Activated CD8-positive, alpha-beta T cell treated with anti-CD3 and anti-CD28 coated beads for 36 hours (primary cell): ENCODE results near the gene UBE2QL1. TPM values are rescaled to one million over a fixed set of nuclear protein-coding genes. Genes with fewer than 3 reads are reported as not detected.

Experiments
- ATAC-seq: fragments of 200-7000 bp; cut with Tn5 transposase; one replicate; pipeline ENCODE4 v1.10.0; 2021; ENCODE audit warnings: mild to moderate bottlenecking, moderate library complexity
- CTCF ChIA-PET: fragments of 350-600 bp; sonication (Branson Sonifier 250); formaldehyde crosslinking; loops from one replicate; lab custom pipeline; 2021; ENCODE audit warnings: antibody characterized with exemption; lab: Charles Lee
- POLR2A ChIA-PET: fragments of 350-600 bp; sonication (Branson Sonifier 250); formaldehyde crosslinking; loops from one replicate; lab custom pipeline; 2021; ENCODE audit warnings: antibody characterized with exemption; lab: Charles Lee
- DNase-seq: peaks from one replicate; pipeline ENCODE4 v3.0.0-alpha.2; 2020
- H3K27ac Mint-ChIP-seq: one replicate; pipeline ENCODE4 v1.8.0; 2021; ENCODE audit warnings: mild to moderate bottlenecking, mixed read lengths
- H3K27me3 Mint-ChIP-seq: one replicate; pipeline ENCODE4 v1.8.0; 2021; ENCODE audit warnings: mixed read lengths
- H3K36me3 Mint-ChIP-seq: one replicate; pipeline ENCODE4 v1.8.0; 2021; ENCODE audit warnings: low read depth, mixed read lengths
- H3K4me1 Mint-ChIP-seq: one replicate; pipeline ENCODE4 v1.8.0; 2021; ENCODE audit warnings: low read depth, mixed read lengths
- H3K4me3 Mint-ChIP-seq: one replicate; pipeline ENCODE4 v1.8.0; 2021; ENCODE audit warnings: mild to moderate bottlenecking, moderate library complexity, mixed read lengths
- H3K9me3 Mint-ChIP-seq: one replicate; pipeline ENCODE4 v1.8.0; 2021; ENCODE audit warnings: mixed read lengths
- CTCF ChIP-seq: fragments of 200-600 bp; IDR thresholded peaks from one replicate; pipeline ENCODE4 v1.8.0; 2022; ENCODE audit warnings: antibody characterized with exemption, mild to moderate bottlenecking
- intact Hi-C: fragments of 100-400 bp; cut with micrococcal nuclease; formaldehyde crosslinking; loops from one replicate; pipeline ENCODE4 v1.10.0; 2022
- total RNA-seq, 2 experiments: library from RNA; stranded (reverse); gene quantifications; one replicate each; pipeline ENCODE4 v1.2.3, GENCODE V29; 2021

Gene UBE2QL1
- total RNA-seq, 2 experiments from 2014 or later = not detected

- H3K4me3 Mint-ChIP-seq = no peak overlapping the region
- H3K4me1 Mint-ChIP-seq = peaks cover 4% of the 10 kb centered on the region
- peaks cover 14% of the 10 kb centered on the region for H3K27me3 Mint-ChIP-seq
- ChIA-PET POLR2A (no interaction called here), CTCF (no interaction called here)
- no peaks in the 10 kb centered on the region for H3K36me3 Mint-ChIP-seq
- no peak overlapping the region for H3K27ac Mint-ChIP-seq
- intact Hi-C loops = no loop called here
- no peak for DNase-seq
- ATAC-seq = no peak
- no peaks in the 10 kb centered on the region for H3K9me3 Mint-ChIP-seq
- no peak for TF ChIP-seq CTCF
Observed at GRCh38 chr5:6501701-6502100, 53.0 kb downstream of the UBE2QL1 start.

GRCh38 chr5:6502421-6502820 lies 53.8 kb downstream of the UBE2QL1 start:
- H3K27me3 Mint-ChIP-seq = peaks cover 14% of the 10 kb centered on the region
- H3K36me3 Mint-ChIP-seq = no peaks in the 10 kb centered on the region
- peaks cover 2% of the 10 kb centered on the region for H3K4me1 Mint-ChIP-seq
- TF ChIP-seq CTCF = no peak
- CTCF ChIA-PET = no interaction called here
- H3K4me3 Mint-ChIP-seq = no peak overlapping the region
- H3K9me3 Mint-ChIP-seq = no peaks in the 10 kb centered on the region
- intact Hi-C loops = no loop called here
- POLR2A ChIA-PET = no interaction called here
- H3K27ac Mint-ChIP-seq = no peak overlapping the region
- no peak for DNase-seq
- ATAC-seq = no peak

GRCh38 chr5:6503342-6503741 lies 54.7 kb downstream of the UBE2QL1 start:
- ChIA-PET POLR2A (no interaction called here), CTCF (interaction anchor here (0.5 kb wide), 1 partner anchor 280 kb away, joined by 3 read pairs; no protein-coding TSS in a partner anchor)
- H3K9me3 Mint-ChIP-seq = no peaks in the 10 kb centered on the region
- no peaks in the 10 kb centered on the region for H3K36me3 Mint-ChIP-seq
- H3K4me3 Mint-ChIP-seq = no peak overlapping the region
- DNase-seq (no peak), ATAC-seq (no peak)
- peaks cover 14% of the 10 kb centered on the region for H3K27me3 Mint-ChIP-seq
- H3K4me1 Mint-ChIP-seq = no peaks in the 10 kb centered on the region
- intact Hi-C loops = no loop called here
- H3K27ac Mint-ChIP-seq = no peak overlapping the region
- no peak for TF ChIP-seq CTCF

- intact Hi-C loops = no loop called here
Observed at GRCh38 chr5:6504677-6505415, 56.2 kb downstream of the UBE2QL1 start.

More at GRCh38 chr5:6504677-6505415, 56.2 kb downstream of the UBE2QL1 start:
- ATAC-seq (no peak), DNase-seq (no peak)
- POLR2A ChIA-PET = no interaction called here
- Mint-ChIP-seq H3K27me3 (peaks cover 14% of the 10 kb centered on the region), H3K27ac (no peak overlapping the region), H3K9me3 (no peaks in the 10 kb centered on the region), H3K4me3 (no peak overlapping the region), H3K4me1 (no peaks in the 10 kb centered on the region), H3K36me3 (no peaks in the 10 kb centered on the region)
- CTCF ChIA-PET = no interaction called here
- TF ChIP-seq CTCF = no peak
